HCEC 1CT (cell line): ENCODE measurements around the gene ARHGAP5.
A peak's percentile ranks its signal among the peaks of the same experiment; 100 is the strongest.
"Not testable (repeated sequence)": the region's sequence is repeated elsewhere in the genome, so short reads cannot be mapped to it uniquely, and the experiment has no call there.

Source experiments
- DNase-seq: peaks from one replicate; pipeline ENCODE4 v3.0.0-alpha.2; 2017

ARHGAP5 gene

DNA sequence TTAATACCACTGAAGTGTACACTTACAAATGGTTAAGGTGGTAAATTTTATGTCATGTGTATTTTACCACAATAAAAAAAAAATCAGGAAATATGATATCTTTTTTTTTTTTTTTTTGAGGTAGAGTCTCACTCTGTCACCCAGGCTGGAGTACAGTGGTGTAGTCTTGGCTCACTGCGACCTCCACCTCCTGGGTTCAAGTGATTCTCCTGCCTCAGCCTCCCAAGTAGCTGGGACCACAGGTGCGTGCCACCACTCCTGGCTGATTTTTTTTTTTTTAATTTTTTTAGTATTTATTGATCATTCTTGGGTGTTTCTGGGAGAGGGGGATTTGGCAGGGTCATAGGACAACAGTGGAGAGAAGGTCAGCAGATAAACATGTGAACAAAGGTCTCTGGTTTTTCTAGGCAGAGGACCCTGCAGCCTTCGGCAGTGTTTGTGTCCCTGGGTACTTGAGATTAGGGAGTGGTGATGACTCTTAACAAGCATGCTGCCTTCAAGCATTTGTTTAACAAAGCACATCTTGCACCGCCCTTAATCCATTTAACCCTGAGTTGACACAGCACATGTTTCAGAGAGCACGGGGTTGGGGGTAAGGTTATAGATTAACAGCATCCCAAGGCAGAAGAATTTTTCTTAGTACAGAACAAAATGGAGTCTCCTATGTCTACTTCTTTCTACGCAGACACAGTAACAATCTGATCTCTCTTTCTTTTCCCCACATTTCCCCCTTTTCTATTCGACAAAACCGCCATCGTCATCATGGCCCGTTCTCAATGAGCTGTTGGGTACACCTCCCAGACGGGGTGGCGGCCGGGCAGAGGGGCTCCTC lies 50.0 kb downstream of the ARHGAP5 start:
- not testable (repeated sequence) for DNase-seq

DNA sequence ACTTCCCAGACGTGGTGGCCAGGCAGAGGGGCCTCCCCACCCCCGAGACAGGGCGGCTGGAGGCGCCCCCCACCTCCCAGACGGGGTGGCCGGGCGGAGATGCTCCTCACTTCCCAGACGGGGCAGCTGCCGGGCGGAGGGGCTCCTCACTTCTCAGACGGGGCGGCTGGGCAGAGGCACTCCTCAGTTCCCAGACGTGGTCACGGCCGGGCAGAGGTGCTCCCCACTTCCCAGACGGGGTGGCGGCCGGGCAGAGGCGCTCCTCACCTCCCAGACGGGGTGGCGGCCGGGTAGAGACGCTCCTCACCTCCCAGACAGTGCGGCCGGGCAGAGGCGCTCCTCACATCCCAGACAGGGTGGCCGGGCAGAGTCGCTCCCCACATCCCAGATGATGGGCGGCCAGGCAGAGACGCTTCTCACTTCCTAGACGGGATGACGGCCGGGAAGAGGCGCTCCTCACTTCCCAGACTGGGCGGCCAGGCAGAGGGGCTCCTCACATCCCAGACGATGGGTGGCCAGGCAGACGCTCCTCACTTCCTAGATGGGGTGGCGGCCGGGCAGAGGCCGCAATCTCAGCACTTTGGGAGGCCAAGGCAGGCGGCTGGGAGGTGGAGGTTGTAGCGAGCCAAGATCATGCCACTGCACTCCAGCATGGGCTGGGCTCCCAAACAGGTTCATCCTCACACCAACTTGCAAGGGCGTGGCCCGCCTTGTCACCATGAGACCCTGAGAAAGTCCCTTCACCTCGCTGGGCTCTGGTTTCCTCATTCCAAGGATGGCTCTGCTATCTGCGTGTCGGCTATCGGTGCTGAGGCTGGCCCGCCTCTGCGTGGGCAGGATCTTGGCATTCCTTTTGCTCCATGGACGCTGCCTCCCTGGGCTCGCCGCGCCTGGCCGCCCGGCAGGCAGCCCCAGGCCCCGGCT lies 50.9 kb downstream of the ARHGAP5 start:
- not testable (repeated sequence) for DNase-seq

GRCh38 chr14:32128703-32129102 lies 51.6 kb downstream of the ARHGAP5 start:
- no peak for DNase-seq

- peak; percentile 65 for DNase-seq
These were observed 52.0 kb downstream of the ARHGAP5 start for GRCh38 chr14:32129124-32129523.

DNA sequence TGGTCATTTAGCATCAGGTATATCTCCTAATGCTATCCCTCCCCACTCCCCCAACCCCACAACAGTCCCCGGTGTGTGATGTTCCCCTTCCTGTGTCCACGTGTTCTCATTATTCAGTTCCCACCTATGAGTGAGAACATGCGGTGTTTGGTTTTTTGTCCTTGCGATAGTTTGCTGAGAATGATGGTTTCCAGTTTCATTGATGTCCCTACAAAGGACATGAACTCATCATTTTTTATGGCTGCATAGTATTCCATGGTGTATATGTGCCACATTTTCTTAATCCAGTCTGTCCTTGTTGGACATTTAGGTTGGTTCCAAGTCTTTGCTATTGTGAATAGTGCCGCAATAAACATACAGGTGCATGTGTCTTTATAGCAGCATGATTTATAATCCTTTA lies 54.6 kb downstream of the ARHGAP5 start:
- DNase-seq, result not testable (repeated sequence)

GRCh38 chr14:32134448-32135097 lies 57.5 kb downstream of the ARHGAP5 start:
- peak; percentile 63 for DNase-seq

- DNase-seq, result no peak
These were observed 59.1 kb downstream of the ARHGAP5 start for GRCh38 chr14:32136027-32136825.

DNA sequence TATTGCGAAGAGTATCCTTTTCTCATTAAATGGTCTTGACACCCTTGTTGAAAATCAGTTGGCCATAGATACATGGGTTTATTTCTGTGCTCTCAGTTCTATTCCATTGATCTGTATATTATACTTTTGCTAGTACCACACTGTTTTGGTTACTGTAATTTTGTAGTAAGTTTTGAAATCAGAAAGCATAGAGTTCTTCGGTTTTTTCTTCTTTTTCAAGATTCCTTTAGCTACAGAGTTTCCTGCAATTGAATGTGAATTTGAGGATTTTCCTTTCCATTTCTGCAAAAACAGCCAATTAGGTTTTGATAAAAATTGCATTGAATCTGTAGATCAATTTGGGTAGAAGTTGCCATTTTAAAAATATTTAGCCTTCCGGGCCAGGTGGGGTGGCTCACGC lies 60.2 kb downstream of the ARHGAP5 start:
- no peak for DNase-seq

DNA sequence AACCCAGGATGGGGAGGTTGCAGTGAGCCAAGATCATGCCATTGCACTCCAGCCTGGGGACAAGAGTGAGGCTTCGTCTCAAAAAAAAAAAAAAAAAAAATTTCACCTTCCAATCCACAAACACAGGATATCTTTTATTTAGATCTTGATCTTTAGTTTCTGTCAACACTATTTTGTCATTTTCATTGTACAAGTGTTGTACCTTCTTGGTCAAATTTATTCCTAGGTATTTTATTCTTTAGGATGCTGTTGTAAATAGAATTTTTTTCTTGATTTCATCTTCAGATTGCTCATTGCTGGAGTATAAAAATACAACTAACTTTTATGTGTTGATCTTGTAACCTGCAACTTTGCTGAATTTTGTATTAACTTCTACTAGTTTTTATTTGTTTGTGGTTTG lies 60.8 kb downstream of the ARHGAP5 start:
- DNase-seq, result no peak

DNA sequence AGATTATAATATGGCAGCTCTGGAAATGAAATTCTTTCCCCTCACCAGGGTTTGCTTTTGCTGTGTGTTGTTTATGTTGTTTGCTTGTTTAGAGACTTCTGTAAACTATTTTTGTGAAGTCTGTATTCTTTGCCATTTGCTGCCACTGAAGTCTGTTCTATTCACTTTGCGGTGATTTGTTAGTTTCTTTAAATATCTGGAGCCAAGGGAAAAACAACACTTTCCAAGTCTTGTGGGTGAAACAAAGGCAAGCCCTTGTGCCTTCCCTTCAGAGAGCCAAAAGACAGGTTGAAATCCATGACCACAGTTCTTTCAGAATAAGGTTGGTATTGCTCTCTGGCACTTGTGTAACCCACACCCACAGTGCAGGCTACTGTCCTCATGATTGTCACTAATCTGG lies 65.2 kb downstream of the ARHGAP5 start:
- no peak for DNase-seq

GRCh38 chr14:32142754-32143437 lies 65.8 kb downstream of the ARHGAP5 start:
- DNase-seq, result no peak

DNA sequence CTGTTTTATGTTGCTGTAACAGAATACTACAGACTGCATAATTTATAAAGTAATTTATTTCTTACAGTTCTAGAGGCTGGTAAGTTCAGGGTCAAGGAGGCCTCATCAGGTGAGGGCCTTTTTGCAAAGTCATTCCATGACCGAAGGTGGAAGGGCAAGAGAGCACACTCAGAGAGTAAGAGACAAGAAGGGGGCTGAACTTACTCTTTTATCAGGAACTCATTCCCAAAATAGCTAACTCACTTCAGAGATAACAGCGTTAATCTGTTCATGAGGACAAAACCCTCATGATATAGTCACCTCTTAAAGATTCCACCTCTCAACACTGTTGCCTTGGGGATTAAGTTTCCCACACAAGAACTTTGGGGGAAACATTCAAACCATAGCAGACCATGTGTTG lies 73.3 kb downstream of the ARHGAP5 start:
- no peak for DNase-seq

DNA sequence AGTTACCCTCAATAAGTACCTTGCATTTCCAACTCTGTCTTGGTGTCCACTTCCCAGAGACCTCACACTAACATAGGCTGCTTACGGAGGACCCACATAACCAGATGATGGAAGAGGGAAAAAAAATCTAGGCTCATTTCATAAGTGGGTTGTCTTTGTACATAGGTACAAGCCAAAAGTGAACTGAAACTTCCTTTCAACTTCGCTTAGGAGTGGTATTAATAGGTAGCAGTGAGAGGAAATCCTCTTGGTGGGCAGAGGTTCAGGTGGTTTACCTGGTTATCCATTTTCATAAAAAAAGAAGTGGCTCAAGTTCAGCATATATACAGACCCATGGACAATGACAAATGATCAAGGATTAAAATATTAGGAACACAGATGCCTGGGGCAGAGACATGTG lies 88.9 kb downstream of the ARHGAP5 start:
- DNase-seq, result no peak

DNA sequence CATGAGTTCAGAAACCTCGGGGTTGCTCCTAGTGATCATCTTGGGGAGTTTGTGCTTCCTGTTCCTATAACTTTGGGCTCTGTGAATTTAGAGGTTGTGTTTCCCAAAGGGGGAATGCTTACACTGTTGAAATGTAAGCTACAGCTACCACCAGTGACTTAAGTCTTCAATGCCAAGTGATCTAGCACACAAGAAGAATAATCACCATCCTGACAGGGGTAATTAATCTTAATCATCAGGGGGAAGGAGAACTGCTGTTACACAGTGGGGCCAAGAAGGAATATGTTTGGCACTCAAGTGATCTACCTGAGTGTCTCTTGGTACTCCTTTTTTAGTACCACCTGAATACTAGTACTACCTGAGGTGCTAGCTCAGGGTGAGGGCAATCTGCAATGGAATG lies 89.8 kb downstream of the ARHGAP5 start:
- no peak for DNase-seq

- DNase-seq, result no peak
These were observed 90.8 kb downstream of the ARHGAP5 start for GRCh38 chr14:32167907-32168306.

DNA sequence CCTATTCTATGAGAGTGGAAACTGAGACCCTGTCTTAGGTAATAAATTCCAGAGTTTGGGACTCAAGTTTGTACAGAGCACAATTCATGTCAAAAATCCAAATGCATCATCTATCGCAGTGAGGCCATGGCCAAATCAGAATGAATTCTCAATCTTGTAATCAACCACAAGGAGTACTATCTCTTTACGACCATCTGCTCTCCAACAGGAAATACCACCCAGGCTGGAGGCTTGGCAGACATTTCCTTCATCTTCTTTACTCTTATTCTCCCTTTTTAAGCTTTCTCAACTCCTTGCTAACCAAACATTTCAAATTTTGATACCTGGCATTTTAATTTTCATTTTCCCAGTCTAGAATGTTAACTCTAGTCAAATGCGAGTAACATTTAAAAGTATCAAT lies 92.1 kb downstream of the ARHGAP5 start:
- no peak for DNase-seq

DNA sequence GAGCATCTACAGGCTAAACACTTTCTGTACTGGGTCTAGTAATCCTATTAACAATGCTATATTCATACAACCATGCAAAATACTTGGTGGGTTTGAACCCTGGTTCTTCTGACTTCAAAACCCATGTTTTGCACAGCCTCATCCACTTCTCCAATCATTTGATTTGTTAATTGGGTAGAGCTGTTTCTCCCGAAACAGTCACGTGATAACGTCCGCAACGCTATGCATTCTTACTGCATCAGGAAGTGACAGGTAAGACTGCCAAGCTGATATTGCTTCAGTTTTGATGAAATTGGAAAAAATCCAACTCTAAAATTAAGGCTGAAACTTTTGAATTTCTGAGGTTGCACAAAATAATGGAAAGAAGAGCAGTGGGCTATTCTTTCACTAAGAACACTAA lies 94.4 kb downstream of the ARHGAP5 start:
- no peak for DNase-seq

GRCh38 chr14:32183151-32184058 lies 106.3 kb downstream of the ARHGAP5 start:
- no peak for DNase-seq

- no peak for DNase-seq
These were observed 108.0 kb downstream of the ARHGAP5 start for GRCh38 chr14:32185097-32185496.

GRCh38 chr14:32186248-32186647 lies 109.1 kb downstream of the ARHGAP5 start:
- DNase-seq, result no peak

DNA sequence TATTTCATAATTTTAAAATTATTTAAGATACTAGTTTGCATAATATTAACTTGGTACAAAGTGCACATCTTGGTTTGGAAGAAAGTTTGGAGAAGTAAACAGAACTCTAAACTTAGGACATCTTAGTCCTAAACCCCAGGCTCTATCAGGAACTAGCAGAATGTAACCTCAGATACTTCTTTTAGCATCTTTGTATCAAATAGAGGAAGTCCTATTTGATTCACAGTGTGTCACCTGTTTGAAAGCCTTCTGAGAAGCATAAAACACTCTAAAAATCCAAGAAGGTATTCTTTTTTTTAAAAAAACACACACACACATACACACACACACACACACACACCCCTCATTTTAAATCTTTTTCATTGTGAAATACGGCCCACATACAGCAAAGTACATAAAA lies 112.7 kb downstream of the ARHGAP5 start:
- no peak for DNase-seq
